K562 (cell line): ENCODE results near the gene TRAF3. TPM values are rescaled to one million over a fixed set of nuclear protein-coding genes. Genes with fewer than 3 reads are reported as not detected.

ENCODE experiments used
- ATAC-seq: fragments of 200-7000 bp; cut with Tn5 transposase; 3 replicates; pipeline ENCODE4 v1.9.1; 2020; ENCODE audit warnings: moderate library complexity
- BruUV-seq: library from RNA; stranded (reverse); fragments of 400-500 nt; replicated peaks from 2 replicates; lab custom pipeline; 2021; lab: Mats Ljungman, UMichigan
- CTCF ChIA-PET: fragments of 300-600 bp; formaldehyde crosslinking; extraction: SDS; loops from one replicate; lab custom pipeline; 2021; ENCODE audit warnings: low intra/inter-chr PET ratio; lab: Yijun Ruan, JAX
- POLR2A ChIA-PET: fragments of 300-600, 350-650 bp; sonication (Branson Sonifier 250); formaldehyde crosslinking; extraction: SDS; loops from one replicate; lab custom pipeline; 2021; ENCODE audit warnings: antibody characterized with exemption, inconsistent platforms; lab: Yijun Ruan, JAX
- DNase-seq, 4 experiments: peaks; one replicate each; pipeline versions ENCODE4 v3.0.0 to v3.0.0-alpha.2; 2011 to 2018; ENCODE audit warnings: low spot score in 3 of 4, mixed read lengths in 3 of 4; ENCODE audit errors: extremely low read depth in 1 of 4
- FAIRE-seq: peaks from 2 replicates; lab custom pipeline; 2011; peaks lifted over from hg19 to GRCh38; lab: Jason Lieb, UNC
- H2AFZ ChIP-seq: 2 replicates; pipeline ENCODE4 v1.6.0; 2011; ENCODE audit warnings: low read depth, low read length, control low read depth, inconsistent platforms
- H3K27ac ChIP-seq: fragments of 200-600 bp; 3 replicates; pipeline ENCODE4 v1.8.0; 2011; ENCODE audit warnings: low read depth, mild to moderate bottlenecking, control low read depth, inconsistent platforms, low read length, moderate library complexity, mixed read lengths; ENCODE audit errors: extremely low read depth
- H3K27me3 ChIP-seq, 2 experiments: fragments of 300-600 bp in 1 of 2; 2 replicates in 1 of 2; 3 replicates in 1 of 2; pipeline versions ENCODE4 v1.6.0 to v1.8.0; 2011; ENCODE audit warnings: inconsistent platforms in 2 of 2, low read length in 2 of 2, mild to moderate bottlenecking in 1 of 2, mixed read lengths in 1 of 2, moderate library complexity in 1 of 2; ENCODE audit not compliant: control insufficient read depth in 2 of 2, insufficient read depth in 2 of 2
- H3K36me3 ChIP-seq: fragments of 300-600 bp; 3 replicates; pipeline ENCODE4 v1.8.0; 2011; ENCODE audit warnings: mild to moderate bottlenecking, low read length, inconsistent platforms; ENCODE audit not compliant: control insufficient read depth, insufficient read depth
- H3K4me1 ChIP-seq, 2 experiments: fragments of 200-600 bp in 1 of 2; replicated peaks in 1 of 2; 2 replicates in 1 of 2; 3 replicates in 1 of 2; pipeline versions ENCODE4 v1.5.1 to v1.8.0; 2011; ENCODE audit warnings: inconsistent platforms in 2 of 2, low read length in 2 of 2, mild to moderate bottlenecking in 1 of 2, mixed read lengths in 1 of 2, moderate library complexity in 1 of 2; ENCODE audit not compliant: control insufficient read depth in 2 of 2, insufficient read depth in 2 of 2
- H3K4me2 ChIP-seq: 2 replicates; pipeline ENCODE4 v1.6.1; 2011; ENCODE audit warnings: low read length, control low read depth, inconsistent platforms, mixed read lengths; ENCODE audit not compliant: insufficient read depth
- H3K4me3 ChIP-seq: fragments of 200-600 bp; sonication (generic), shearing (Covaris generic); 2 replicates; pipeline ENCODE4 v1.5.1; 2016; ENCODE audit warnings: control low read depth, inconsistent platforms
- H3K79me2 ChIP-seq: fragments of 200-600 bp; 3 replicates; pipeline ENCODE4 v1.8.0; 2011; ENCODE audit warnings: low read length, inconsistent platforms; ENCODE audit not compliant: control insufficient read depth, insufficient read depth
- H3K9ac ChIP-seq, 2 experiments: 2 replicates each; pipeline versions ENCODE4 v1.6.0 to v1.6.1; 2011; ENCODE audit warnings: low read depth in 2 of 2, low read length in 2 of 2, control low read depth in 1 of 2, inconsistent platforms in 1 of 2, mild to moderate bottlenecking in 1 of 2, mixed read lengths in 1 of 2; ENCODE audit not compliant: insufficient read depth in 1 of 2
- H3K9me1 ChIP-seq: one replicate; pipeline ENCODE4 v1.6.0; 2011; ENCODE audit warnings: inconsistent platforms, mild to moderate bottlenecking, low read length, moderate library complexity; ENCODE audit not compliant: control insufficient read depth, insufficient read depth
- H3K9me3 ChIP-seq: replicated peaks from 2 replicates; pipeline ENCODE4 v1.5.1; 2011; ENCODE audit warnings: low read depth, low read length, inconsistent platforms; ENCODE audit not compliant: control insufficient read depth, insufficient read depth
- H4K20me1 ChIP-seq: replicated peaks from 2 replicates; pipeline ENCODE4 v1.6.1; 2011; ENCODE audit warnings: low read length, inconsistent platforms, mixed read lengths; ENCODE audit not compliant: control insufficient read depth, insufficient read depth
- CUX1 ChIP-seq: fragments of 200-800 bp; sonication (Bioruptor generic); IDR thresholded peaks from 2 replicates; pipeline ENCODE4 v1.6.1; 2016; ENCODE audit warnings: missing genetic modification characterization, missing compliant biosample characterization
- MAFK ChIP-seq: IDR thresholded peaks from 2 replicates; pipeline ENCODE4 v1.6.1; 2011; ENCODE audit warnings: low read length, improper control_type of control experiment
- NEUROD1 ChIP-seq: fragments of 150-350 bp; IDR thresholded peaks from 2 replicates; pipeline ENCODE4 v1.6.1; 2014; ENCODE audit warnings: borderline replicate concordance, low read length, low read depth; ENCODE audit not compliant: partially characterized antibody
- NFXL1 ChIP-seq: fragments of 450-650 bp; formaldehyde crosslinking; IDR thresholded peaks from 2 replicates; pipeline ENCODE4 v1.4.0; 2021; ENCODE audit warnings: mild to moderate bottlenecking
- NR2F6 ChIP-seq: fragments of 450-650 bp; formaldehyde crosslinking; IDR thresholded peaks from 2 replicates; pipeline ENCODE4 v1.4.0; 2020; ENCODE audit warnings: mild to moderate bottlenecking
- PCBP2 ChIP-seq: fragments of 200-400 bp; formaldehyde crosslinking; IDR thresholded peaks from 2 replicates; pipeline ENCODE4 v1.6.1; 2018; ENCODE audit warnings: low read length, low read depth, mild to moderate bottlenecking, moderate library complexity; ENCODE audit not compliant: poor library complexity, severe bottlenecking
- SRSF3 ChIP-seq: fragments of 200-400 bp; formaldehyde crosslinking; IDR thresholded peaks from 2 replicates; pipeline ENCODE4 v1.6.1; 2016; ENCODE audit warnings: mild to moderate bottlenecking, low read length, moderate library complexity; ENCODE audit not compliant: insufficient read depth
- ZNF354B ChIP-seq: fragments of 250-450 bp; sonication (Bioruptor Pico); IDR thresholded peaks from 2 replicates; pipeline ENCODE4 v1.4.0; 2020
- ZNF445 ChIP-seq: fragments of 250-450 bp; sonication (Bioruptor Pico); IDR thresholded peaks from 2 replicates; pipeline ENCODE4 v1.4.0; 2020; ENCODE audit warnings: low read depth, mild to moderate bottlenecking, moderate library complexity
- WGBS: fragments of 100-300 bp; shearing (Covaris generic); methylation state at CpG from one replicate; pipeline ENCODE4 v1.1.6; 2016; ENCODE audit warnings: low coverage, mixed read lengths; ENCODE audit not compliant: insufficient coverage; ENCODE audit errors: missing lambda C conversion rate; 5-methylcytosine and 5-hydroxymethylcytosine counted together
- in situ Hi-C: fragments of 300-500 bp; cut with MboI; formaldehyde crosslinking; loops from 4 replicates; pipeline ENCODE4 v1.15.0; 2018; ENCODE audit warnings: inconsistent platforms, mixed read lengths
- intact Hi-C: fragments of 100-400 bp; cut with micrococcal nuclease; formaldehyde crosslinking; loops from 2 replicates; pipeline ENCODE4 v1.14.2; 2022
- polyA plus RNA-seq, 8 experiments: library from polyadenylated mRNA; depleted of rRNA in 4 of 8; stranded (reverse) in 5 of 8; unstranded in 3 of 8; fragments of >200 nt; fragmentation: Nextera tagmentation in 2 of 8; fragmentation: Illumina TruSeq in 1 of 8; extraction: Ambion mirVana in 2 of 8; extraction: Trizol in 1 of 8; gene quantifications; 2 replicates each; pipeline versions ENCODE4 v1.2.1 to v1.2.3, GENCODE V29; 2011 to 2014; ENCODE audit warnings: inconsistent platforms in 1 of 8, missing spikeins in 1 of 8
- total RNA-seq, 7 experiments: library from RNA; depleted of rRNA in 6 of 7; stranded (reverse); fragments of >200 nt in 6 of 7; fragmentation: Illumina TruSeq in 2 of 7; extraction: Trizol in 2 of 7; gene quantifications; 2 replicates each; pipeline versions ENCODE4 v1.2.1 to v1.2.3, GENCODE V29; 2011 to 2021; ENCODE audit warnings: low replicate concordance in 1 of 7
- TF ChIP-seq, protein P1 (sequence below), 2 experiments: fragments of 150-350 bp in 1 of 2; IDR thresholded peaks; 2 replicates each; pipeline ENCODE4 v1.6.1; 2012 to 2016; ENCODE audit warnings: low read depth in 2 of 2, low read length in 2 of 2, mild to moderate bottlenecking in 1 of 2, moderate library complexity in 1 of 2
- TF ChIP-seq, protein P2 (sequence below): sonication (generic); formaldehyde crosslinking; IDR thresholded peaks from 2 replicates; pipeline ENCODE4 v1.8.1; 2023; ENCODE audit warnings: mild to moderate bottlenecking, missing genetic modification reagents, moderate library complexity

Gene TRAF3
- total and polyA plus RNA-seq, 9 of the 15 experiments (the other 6 are each of a cell fraction or from before 2014, with no cell fraction given), result 0.52 to 21.3 (median 9.9) TPM

DNA sequence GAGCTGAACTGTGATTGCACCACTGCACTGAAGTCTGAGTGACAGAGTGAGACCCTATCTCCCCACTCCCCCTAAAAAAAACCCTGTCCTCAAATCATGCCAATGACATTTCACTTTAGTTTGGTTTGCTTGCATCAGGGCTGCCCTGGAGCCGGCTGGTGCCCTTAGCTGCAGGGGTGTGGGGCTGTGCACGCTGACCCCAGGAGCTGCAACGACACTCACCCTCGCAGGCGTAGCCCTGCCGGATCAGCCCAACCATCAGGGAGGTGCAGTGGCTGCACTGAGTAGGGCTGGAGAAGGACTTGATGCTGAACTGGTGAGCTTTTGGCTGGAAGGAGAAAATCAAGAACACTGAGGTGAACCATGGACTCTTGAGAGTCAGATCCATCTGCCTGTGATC, 175.0 kb downstream of the TRAF3 start (continued):
- TF ChIP-seq PCBP2, result no peak

- Histone ChIP-seq H3K4me1 (peaks cover 0 to 10% of the 10 kb centered on the region in 2 experiments; a peak in 2 of 5 replicates), H3K9me3 (no peaks in the 10 kb centered on the region), H3K4me3 (no peak overlapping the region), H3K9me1 (no peaks in the 10 kb centered on the region), H2AFZ (no peak overlapping the region), H3K27ac (no peak overlapping the region), H3K9ac (no peak overlapping the region), H4K20me1 (no peaks in the 10 kb centered on the region), H3K36me3 (peaks cover 29% of the 10 kb centered on the region; the same call in 1 of the 3 replicates), H3K79me2 (no peaks in the 10 kb centered on the region), H3K27me3 (no peaks in the 10 kb centered on the region), H3K4me2 (no peak overlapping the region)
- in situ Hi-C loops, result no loop called here
- ATAC-seq (no peak), DNase-seq (no peak), FAIRE-seq (no peak)
- ChIA-PET POLR2A (no interaction called here), CTCF (no interaction called here)
- intact Hi-C loops, result no loop called here
- WGBS, result 95% methylated on average over 7 of the region's 15 CpGs
- no TSS peak for BruUV-seq
- TF ChIP-seq, protein P1, sequence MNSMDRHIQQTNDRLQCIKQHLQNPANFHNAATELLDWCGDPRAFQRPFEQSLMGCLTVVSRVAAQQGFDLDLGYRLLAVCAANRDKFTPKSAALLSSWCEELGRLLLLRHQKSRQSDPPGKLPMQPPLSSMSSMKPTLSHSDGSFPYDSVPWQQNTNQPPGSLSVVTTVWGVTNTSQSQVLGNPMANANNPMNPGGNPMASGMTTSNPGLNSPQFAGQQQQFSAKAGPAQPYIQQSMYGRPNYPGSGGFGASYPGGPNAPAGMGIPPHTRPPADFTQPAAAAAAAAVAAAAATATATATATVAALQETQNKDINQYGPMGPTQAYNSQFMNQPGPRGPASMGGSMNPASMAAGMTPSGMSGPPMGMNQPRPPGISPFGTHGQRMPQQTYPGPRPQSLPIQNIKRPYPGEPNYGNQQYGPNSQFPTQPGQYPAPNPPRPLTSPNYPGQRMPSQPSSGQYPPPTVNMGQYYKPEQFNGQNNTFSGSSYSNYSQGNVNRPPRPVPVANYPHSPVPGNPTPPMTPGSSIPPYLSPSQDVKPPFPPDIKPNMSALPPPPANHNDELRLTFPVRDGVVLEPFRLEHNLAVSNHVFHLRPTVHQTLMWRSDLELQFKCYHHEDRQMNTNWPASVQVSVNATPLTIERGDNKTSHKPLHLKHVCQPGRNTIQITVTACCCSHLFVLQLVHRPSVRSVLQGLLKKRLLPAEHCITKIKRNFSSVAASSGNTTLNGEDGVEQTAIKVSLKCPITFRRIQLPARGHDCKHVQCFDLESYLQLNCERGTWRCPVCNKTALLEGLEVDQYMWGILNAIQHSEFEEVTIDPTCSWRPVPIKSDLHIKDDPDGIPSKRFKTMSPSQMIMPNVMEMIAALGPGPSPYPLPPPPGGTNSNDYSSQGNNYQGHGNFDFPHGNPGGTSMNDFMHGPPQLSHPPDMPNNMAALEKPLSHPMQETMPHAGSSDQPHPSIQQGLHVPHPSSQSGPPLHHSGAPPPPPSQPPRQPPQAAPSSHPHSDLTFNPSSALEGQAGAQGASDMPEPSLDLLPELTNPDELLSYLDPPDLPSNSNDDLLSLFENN (IDR thresholded peaks at IDR 0.05; ENCODE audit: low read depth in 2 of 2, low read length in 2 of 2), result no peak
- TF ChIP-seq ZNF445 (no peak), NEUROD1 (no peak), NR2F6 (no peak), SRSF3 (no peak), ZNF354B (CRISPR knock-in tag) (no peak), NFXL1 (CRISPR knock-in tag) (no peak), CUX1 (CRISPR knock-in tag) (no peak), MAFK (no peak)
- TF ChIP-seq, protein P2, sequence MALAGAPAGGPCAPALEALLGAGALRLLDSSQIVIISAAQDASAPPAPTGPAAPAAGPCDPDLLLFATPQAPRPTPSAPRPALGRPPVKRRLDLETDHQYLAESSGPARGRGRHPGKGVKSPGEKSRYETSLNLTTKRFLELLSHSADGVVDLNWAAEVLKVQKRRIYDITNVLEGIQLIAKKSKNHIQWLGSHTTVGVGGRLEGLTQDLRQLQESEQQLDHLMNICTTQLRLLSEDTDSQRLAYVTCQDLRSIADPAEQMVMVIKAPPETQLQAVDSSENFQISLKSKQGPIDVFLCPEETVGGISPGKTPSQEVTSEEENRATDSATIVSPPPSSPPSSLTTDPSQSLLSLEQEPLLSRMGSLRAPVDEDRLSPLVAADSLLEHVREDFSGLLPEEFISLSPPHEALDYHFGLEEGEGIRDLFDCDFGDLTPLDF (CRISPR knock-in tag), result no peak
Measured at GRCh38 chr14:102953100-102953499, 175.9 kb downstream of the TRAF3 start.
